Lung (tissue), 12 donors: ENCODE measurements around the gene PATJ. TPM values are rescaled to one million over a fixed set of nuclear protein-coding genes. Genes with fewer than 3 reads are reported as not detected.
"Not testable (repeated sequence)": the region's sequence is repeated elsewhere in the genome, so short reads cannot be mapped to it uniquely, and the experiment has no call there.

Experiments
- ATAC-seq: fragments of 200-7000 bp; cut with Tn5 transposase; one replicate; pipeline ENCODE4 v1.9.1; 2020; ENCODE audit warnings: moderate number of reproducible peaks; ENCODE audit not compliant: insufficient read depth, low FRiP score
- DNase-seq, 3 donors: peaks; one replicate each; pipeline ENCODE4 v3.0.0-alpha.2; 2013 to 2017
- H3K27ac ChIP-seq, 2 donors: one replicate each; pipeline ENCODE4 v1.5.1; 2013; ENCODE audit warnings: mild to moderate bottlenecking in 2 of 2, moderate library complexity in 2 of 2, control low read depth in 1 of 2, inconsistent platforms in 1 of 2, low read depth in 1 of 2, low read length in 1 of 2
- H3K27me3 ChIP-seq, 3 donors: one replicate each; pipeline ENCODE4 v1.5.1; 2013; ENCODE audit warnings: low read length in 2 of 3; ENCODE audit not compliant: control insufficient read depth in 3 of 3, insufficient read depth in 3 of 3
- H3K36me3 ChIP-seq, 4 donors: one replicate each; pipeline ENCODE4 v1.5.1; 2013; ENCODE audit warnings: low read length in 4 of 4, mild to moderate bottlenecking in 1 of 4, moderate library complexity in 1 of 4; ENCODE audit not compliant: control insufficient read depth in 4 of 4, insufficient read depth in 4 of 4
- H3K4me1 ChIP-seq, 5 donors: one replicate each; pipeline ENCODE4 v1.5.1; 2013; ENCODE audit warnings: low read length in 5 of 5, mild to moderate bottlenecking in 2 of 5, moderate library complexity in 1 of 5; ENCODE audit not compliant: control insufficient read depth in 5 of 5, insufficient read depth in 5 of 5
- H3K4me3 ChIP-seq: one replicate; pipeline ENCODE4 v1.5.1; 2013; ENCODE audit warnings: mild to moderate bottlenecking, control low read depth, moderate library complexity
- H3K9ac ChIP-seq, 2 donors: one replicate each; pipeline ENCODE4 v1.5.1; 2013; ENCODE audit warnings: low read length in 2 of 2, control low read depth in 1 of 2; ENCODE audit not compliant: insufficient read depth in 1 of 2
- H3K9me3 ChIP-seq, 4 donors: one replicate each; pipeline ENCODE4 v1.5.1; 2013; ENCODE audit warnings: low read length in 3 of 4, mild to moderate bottlenecking in 1 of 4, moderate library complexity in 1 of 4; ENCODE audit not compliant: control insufficient read depth in 4 of 4, insufficient read depth in 3 of 4
- CTCF ChIP-seq: IDR thresholded peaks from 2 replicates; pipeline ENCODE4 v1.5.1; 2012; ENCODE audit warnings: mild to moderate bottlenecking; ENCODE audit errors: control extremely low read depth, extremely low read depth
- WGBS, 2 donors: extraction: QIAGEN DNeasy Blood & Tissue Kit; methylation state at CpG; one replicate each; pipeline ENCODE4 v1.1.7; 2013; 5-methylcytosine and 5-hydroxymethylcytosine counted together
- polyA plus RNA-seq, 2 donors: library from polyadenylated mRNA; stranded (reverse); fragments of 200-250 nt; gene quantifications; one replicate each; pipeline ENCODE4 v1.2.1, GENCODE V29; 2013
- total RNA-seq, 2 donors: library from RNA; depleted of rRNA in 1 of 2; stranded (reverse); fragments of >200 nt in 1 of 2; gene quantifications; one replicate each; pipeline ENCODE4 v1.2.1, GENCODE V29; 2014 to 2021
- donor health status: control.
- donor health status: control.
- donor health status: Bipolar disorder and iron deficiency.
- donor health status: healthy.
- donor health status: DM: yes; HTN: yes; CAD: no.

Gene PATJ
- total and polyA plus RNA-seq, 4 donors = 5.3 to 115 (median 26.8) TPM

- H3K9ac ChIP-seq = no peak overlapping the region
- no peak for TF ChIP-seq CTCF
These were observed 42.4 kb downstream of the PATJ start for GRCh38 chr1:61784726-61785125.

GRCh38 chr1:61790837-61791236 lies 48.6 kb downstream of the PATJ start:
- H3K9ac ChIP-seq = no peak overlapping the region
- WGBS, 2 donors = 82 to 86% methylated on average over 3 of the region's 3 CpGs
- ATAC-seq = no peak
- H3K27ac ChIP-seq = no peak overlapping the region
- no peak overlapping the region for H3K4me3 ChIP-seq
- TF ChIP-seq CTCF = no peak
- no peak for DNase-seq
- H3K9me3 ChIP-seq = no peaks in the 10 kb centered on the region
- H3K27me3 ChIP-seq = no peaks in the 10 kb centered on the region
- peaks cover 0 to 4% (median 2%) of the 10 kb centered on the region in 4 donors for H3K36me3 ChIP-seq
- H3K4me1 ChIP-seq = no peaks in the 10 kb centered on the region

More at GRCh38 chr1:61784726-61785125, 42.4 kb downstream of the PATJ start:
- H3K4me1 ChIP-seq = peaks cover 0 to 3% (median 0%) of the 10 kb centered on the region in 5 donors
- no peaks in the 10 kb centered on the region for H3K9me3 ChIP-seq
- peaks cover 0 to 3% (median 2%) of the 10 kb centered on the region in 4 donors for H3K36me3 ChIP-seq
- WGBS, 2 donors = 95 to 96% methylated on average over 2 of the region's 2 CpGs
- no peak for ATAC-seq
- no peak for DNase-seq
- H3K4me3 ChIP-seq = no peak overlapping the region
- H3K27me3 ChIP-seq = no peaks in the 10 kb centered on the region
- no peak overlapping the region for H3K27ac ChIP-seq

- Histone ChIP-seq H3K4me1 (no peaks in the 10 kb centered on the region), H3K9ac (no peak overlapping the region), H3K4me3 (no peak overlapping the region), H3K27ac (no peak overlapping the region), H3K9me3 (peaks cover 0 to 2% (median 0%) of the 10 kb centered on the region in 4 donors), H3K27me3 (no peaks in the 10 kb centered on the region), H3K36me3 (peaks cover 0 to 4% (median 1%) of the 10 kb centered on the region in 4 donors)
- no peak for DNase-seq
- no peak for ATAC-seq
- no peak for TF ChIP-seq CTCF
- 86 to 89% methylated on average over 10 of the region's 10 CpGs for WGBS, 2 donors
These were observed 54.9 kb downstream of the PATJ start for GRCh38 chr1:61797045-61797755.

GRCh38 chr1:61801047-61801446 lies 58.8 kb downstream of the PATJ start:
- H3K27ac ChIP-seq, H3K9ac ChIP-seq, ATAC-seq, H3K9me3 ChIP-seq, H3K4me1 ChIP-seq, H3K27me3 ChIP-seq, DNase-seq, H3K36me3 ChIP-seq, H3K4me3 ChIP-seq: not testable (repeated sequence)
- WGBS, 2 donors = 92 to 100% methylated on average over 1 of the region's 1 CpG
